HEK293 (cell line): Measurements from ENCODE around the gene PACS1.
A peak's percentile ranks its signal among the peaks of the same experiment; 100 is the strongest.

Experiments used
- BCL6B ChIP-seq: fragments of 450-650 bp; formaldehyde crosslinking; IDR thresholded peaks from 2 replicates; pipeline ENCODE4 v1.5.1; 2017; ENCODE audit warnings: missing biosample characterization, missing genetic modification characterization
- CTCF ChIP-seq: fragments of 450-650 bp; formaldehyde crosslinking; IDR thresholded peaks from 2 replicates; pipeline ENCODE4 v1.5.1; 2016; ENCODE audit warnings: missing biosample characterization, missing genetic modification characterization
- GLIS2 ChIP-seq: fragments of 450-650 bp; formaldehyde crosslinking; IDR thresholded peaks from 2 replicates; pipeline ENCODE4 v1.5.1; 2016; ENCODE audit warnings: missing biosample characterization, missing genetic modification characterization
- HOXD13 ChIP-seq: sonication (generic); formaldehyde crosslinking; IDR thresholded peaks from 2 replicates; pipeline ENCODE4 v1.8.0; 2022; ENCODE audit warnings: missing genetic modification reagents, borderline replicate concordance
- PATZ1 ChIP-seq: fragments of 450-650 bp; formaldehyde crosslinking; IDR thresholded peaks from 2 replicates; pipeline ENCODE4 v1.5.1; 2016; ENCODE audit warnings: missing biosample characterization, missing genetic modification characterization
- SP7 ChIP-seq: fragments of 450-650 bp; formaldehyde crosslinking; IDR thresholded peaks from 2 replicates; pipeline ENCODE4 v1.5.1; 2016; ENCODE audit warnings: missing biosample characterization, missing genetic modification characterization
- ZEB2 ChIP-seq: fragments of 450-650 bp; formaldehyde crosslinking; IDR thresholded peaks from 2 replicates; pipeline ENCODE4 v1.5.1; 2016; ENCODE audit warnings: missing biosample characterization, missing genetic modification characterization
- ZFP37 ChIP-seq: fragments of 450-650 bp; formaldehyde crosslinking; IDR thresholded peaks from 2 replicates; pipeline ENCODE4 v1.5.1; 2016; ENCODE audit warnings: missing biosample characterization, missing genetic modification characterization
- ZNF121 ChIP-seq: fragments of 450-650 bp; formaldehyde crosslinking; IDR thresholded peaks from 2 replicates; pipeline ENCODE4 v1.5.1; 2016; ENCODE audit warnings: missing biosample characterization, missing genetic modification characterization
- ZNF132 ChIP-seq: fragments of 450-650 bp; formaldehyde crosslinking; IDR thresholded peaks from 2 replicates; pipeline ENCODE4 v1.5.1; 2017; ENCODE audit warnings: missing biosample characterization, missing genetic modification characterization, borderline replicate concordance
- ZNF18 ChIP-seq: fragments of 450-650 bp; formaldehyde crosslinking; IDR thresholded peaks from 2 replicates; pipeline ENCODE4 v1.5.1; 2016; ENCODE audit warnings: missing biosample characterization, missing genetic modification characterization
- ZNF2 ChIP-seq: fragments of 450-650 bp; formaldehyde crosslinking; IDR thresholded peaks from 2 replicates; pipeline ENCODE4 v1.5.1; 2016; ENCODE audit warnings: missing biosample characterization, missing genetic modification characterization
- ZNF211 ChIP-seq: fragments of 450-650 bp; formaldehyde crosslinking; IDR thresholded peaks from 2 replicates; pipeline ENCODE4 v1.5.1; 2016; ENCODE audit warnings: low read depth, missing biosample characterization, missing genetic modification characterization
- ZNF239 ChIP-seq: fragments of 450-650 bp; formaldehyde crosslinking; IDR thresholded peaks from 2 replicates; pipeline ENCODE4 v1.5.1; 2016; ENCODE audit warnings: missing biosample characterization, missing genetic modification characterization
- ZNF350 ChIP-seq: fragments of 450-650 bp; formaldehyde crosslinking; IDR thresholded peaks from 2 replicates; pipeline ENCODE4 v1.5.0; 2017; ENCODE audit warnings: missing biosample characterization, mild to moderate bottlenecking, missing genetic modification characterization
- ZNF423 ChIP-seq: fragments of 450-650 bp; formaldehyde crosslinking; IDR thresholded peaks from 2 replicates; pipeline ENCODE4 v1.5.1; 2016; ENCODE audit warnings: missing biosample characterization, missing genetic modification characterization
- ZNF558 ChIP-seq: fragments of 450-650 bp; formaldehyde crosslinking; IDR thresholded peaks from 2 replicates; pipeline ENCODE4 v1.5.1; 2016; ENCODE audit warnings: missing biosample characterization, missing genetic modification characterization
- ZNF626 ChIP-seq: fragments of 450-650 bp; sonication (Bioruptor Pico); formaldehyde crosslinking; IDR thresholded peaks from 2 replicates; pipeline ENCODE4 v1.5.1; 2018; ENCODE audit warnings: missing biosample characterization, missing genetic modification characterization, inconsistent platforms
- ZNF654 ChIP-seq: fragments of 450-650 bp; formaldehyde crosslinking; IDR thresholded peaks from 2 replicates; pipeline ENCODE4 v1.5.1; 2016; ENCODE audit warnings: low read depth, missing biosample characterization, missing genetic modification characterization
- ZNF777 ChIP-seq: fragments of 450-650 bp; formaldehyde crosslinking; IDR thresholded peaks from 2 replicates; pipeline ENCODE4 v1.5.1; 2017; ENCODE audit warnings: missing biosample characterization, missing genetic modification characterization, borderline replicate concordance
- ZNF785 ChIP-seq: fragments of 450-650 bp; formaldehyde crosslinking; IDR thresholded peaks from 2 replicates; pipeline ENCODE4 v1.5.1; 2016; ENCODE audit warnings: missing biosample characterization, missing genetic modification characterization
- ZSCAN23 ChIP-seq: fragments of 450-650 bp; formaldehyde crosslinking; IDR thresholded peaks from 2 replicates; pipeline ENCODE4 v1.5.1; 2016; ENCODE audit warnings: missing biosample characterization, missing genetic modification characterization
- ZXDB ChIP-seq: fragments of 450-650 bp; formaldehyde crosslinking; IDR thresholded peaks from 2 replicates; pipeline ENCODE4 v1.5.1; 2016; ENCODE audit warnings: missing biosample characterization, missing genetic modification characterization

Gene PACS1

GRCh38 chr11:66068154-66068821, 1.8 kb upstream of the PACS1 start (continued):
- TF ChIP-seq ZNF626 (tag by site-specific recombination), result no peak
- no peak for TF ChIP-seq ZNF558 (tag by site-specific recombination)
- no peak for TF ChIP-seq ZNF18 (tag by site-specific recombination)
- no peak for TF ChIP-seq BCL6B (tag by site-specific recombination)
- TF ChIP-seq PATZ1 (tag by site-specific recombination), result no peak
- TF ChIP-seq ZNF350 (tag by site-specific recombination), result no peak
- no peak for TF ChIP-seq ZNF2 (tag by site-specific recombination)
- TF ChIP-seq ZNF785 (tag by site-specific recombination), result no peak
- TF ChIP-seq CTCF (tag by site-specific recombination), result peak; percentile 67
- peak; percentile 61 for TF ChIP-seq ZNF654 (tag by site-specific recombination)
- TF ChIP-seq ZNF239 (tag by site-specific recombination), result no peak
- TF ChIP-seq ZNF423 (tag by site-specific recombination), result no peak
- TF ChIP-seq SP7 (tag by site-specific recombination), result no peak
- no peak for TF ChIP-seq ZNF132 (tag by site-specific recombination)
- TF ChIP-seq GLIS2 (tag by site-specific recombination), result no peak
- TF ChIP-seq ZNF121, result no peak
- no peak for TF ChIP-seq HOXD13 (CRISPR knock-in tag)
- TF ChIP-seq ZXDB (tag by site-specific recombination), result peak; percentile 30; the same call in 1 of the 2 replicates
- TF ChIP-seq ZFP37 (tag by site-specific recombination), result no peak
- TF ChIP-seq ZSCAN23, result no peak
- no peak for TF ChIP-seq ZEB2
- TF ChIP-seq ZNF211 (tag by site-specific recombination), result no peak
- TF ChIP-seq ZNF777 (tag by site-specific recombination), result no peak
